Fibroblast of lung (primary cell): ENCODE data around the gene SOX3. TPM values are rescaled to one million over a fixed set of nuclear protein-coding genes. Genes with fewer than 3 reads are reported as not detected.

Source experiments
- DNase-seq, 2 donors: peaks; one replicate each; pipeline versions ENCODE4 v3.0.0 to v3.0.0-alpha.2; 2010; ENCODE audit warnings: low read depth in 2 of 2
- H2AFZ ChIP-seq: 2 replicates; pipeline ENCODE4 v1.5.1; 2012; ENCODE audit warnings: low read length, control low read depth, inconsistent platforms
- H3K27ac ChIP-seq: 2 replicates; pipeline ENCODE4 v1.5.1; 2011; ENCODE audit warnings: low read length, control low read depth; ENCODE audit not compliant: insufficient read depth
- H3K27me3 ChIP-seq: 2 replicates; pipeline ENCODE4 v1.5.1; 2011; ENCODE audit warnings: mild to moderate bottlenecking, low read length; ENCODE audit not compliant: control insufficient read depth, insufficient read depth
- H3K36me3 ChIP-seq: 2 replicates; pipeline ENCODE4 v1.5.1; 2011; ENCODE audit warnings: low read length; ENCODE audit not compliant: control insufficient read depth, insufficient read depth
- H3K4me1 ChIP-seq: 2 replicates; pipeline ENCODE4 v1.5.1; 2011; ENCODE audit warnings: low read length; ENCODE audit not compliant: control insufficient read depth, insufficient read depth; ENCODE audit errors: extremely low read depth
- H3K4me2 ChIP-seq: 2 replicates; pipeline ENCODE4 v1.5.1; 2011; ENCODE audit warnings: low read length, control low read depth; ENCODE audit not compliant: insufficient read depth; ENCODE audit errors: extremely low read depth
- H3K4me3 ChIP-seq, 4 experiments: fragments of 200-600 bp in 1 of 4; sonication (generic) in 1 of 4; replicated peaks in 1 of 4; 2 replicates each; pipeline ENCODE4 v1.5.1; 2011 to 2016; ENCODE audit warnings: low read length in 4 of 4, low read depth in 3 of 4, mild to moderate bottlenecking in 3 of 4, control low read depth in 2 of 4, inconsistent platforms in 1 of 4, mixed read lengths in 1 of 4; ENCODE audit not compliant: insufficient read depth in 1 of 4; ENCODE audit errors: control extremely low read depth in 1 of 4
- H3K79me2 ChIP-seq: 2 replicates; pipeline ENCODE4 v1.5.1; 2012; ENCODE audit warnings: mild to moderate bottlenecking, low read length, inconsistent platforms; ENCODE audit not compliant: control insufficient read depth, insufficient read depth
- H3K9ac ChIP-seq: 2 replicates; pipeline ENCODE4 v1.5.1; 2011; ENCODE audit warnings: mild to moderate bottlenecking, low read length, control low read depth; ENCODE audit not compliant: insufficient read depth
- H3K9me3 ChIP-seq: 2 replicates; pipeline ENCODE4 v1.5.1; 2012; ENCODE audit warnings: low read depth, low read length; ENCODE audit not compliant: control insufficient read depth, insufficient read depth
- H4K20me1 ChIP-seq: 2 replicates; pipeline ENCODE4 v1.5.1; 2011; ENCODE audit warnings: low read length; ENCODE audit not compliant: control insufficient read depth, insufficient read depth; ENCODE audit errors: extremely low read depth
- EZH2 ChIP-seq: IDR thresholded peaks from 2 replicates; pipeline ENCODE4 v1.5.1; 2012; ENCODE audit warnings: low read length, control low read depth, mild to moderate bottlenecking; ENCODE audit errors: missing control alignments
- polyA plus RNA-seq, 2 donors: library from polyadenylated mRNA; depleted of rRNA in 1 of 2; stranded (reverse) in 1 of 2; unstranded in 1 of 2; fragments of >200 nt; gene quantifications; 2 replicates each; pipeline ENCODE4 v1.2.1, GENCODE V29; 2011 to 2012; ENCODE audit warnings: missing spikeins in 1 of 2
- total RNA-seq: library from RNA; depleted of rRNA; stranded (reverse); fragments of >200 nt; gene quantifications from 2 replicates; pipeline ENCODE4 v1.2.1, GENCODE V29; 2014
- TF ChIP-seq, protein P1 (sequence below), 2 donors: IDR thresholded peaks in 1 of 2; conservative IDR thresholded peaks in 1 of 2; 1 replicate in 1 of 2; 2 replicates in 1 of 2; pipeline ENCODE4 v1.5.1; 2011 to 2012; ENCODE audit warnings: low read length in 2 of 2, control low read depth in 1 of 2, inconsistent platforms in 1 of 2, low read depth in 1 of 2, mild to moderate bottlenecking in 1 of 2

SOX3 gene
- total and polyA plus RNA-seq, 2 donors (not counting 1 experiment from before 2014, with no cell fraction given), result 0.02 TPM; not detected in 1

DNA sequence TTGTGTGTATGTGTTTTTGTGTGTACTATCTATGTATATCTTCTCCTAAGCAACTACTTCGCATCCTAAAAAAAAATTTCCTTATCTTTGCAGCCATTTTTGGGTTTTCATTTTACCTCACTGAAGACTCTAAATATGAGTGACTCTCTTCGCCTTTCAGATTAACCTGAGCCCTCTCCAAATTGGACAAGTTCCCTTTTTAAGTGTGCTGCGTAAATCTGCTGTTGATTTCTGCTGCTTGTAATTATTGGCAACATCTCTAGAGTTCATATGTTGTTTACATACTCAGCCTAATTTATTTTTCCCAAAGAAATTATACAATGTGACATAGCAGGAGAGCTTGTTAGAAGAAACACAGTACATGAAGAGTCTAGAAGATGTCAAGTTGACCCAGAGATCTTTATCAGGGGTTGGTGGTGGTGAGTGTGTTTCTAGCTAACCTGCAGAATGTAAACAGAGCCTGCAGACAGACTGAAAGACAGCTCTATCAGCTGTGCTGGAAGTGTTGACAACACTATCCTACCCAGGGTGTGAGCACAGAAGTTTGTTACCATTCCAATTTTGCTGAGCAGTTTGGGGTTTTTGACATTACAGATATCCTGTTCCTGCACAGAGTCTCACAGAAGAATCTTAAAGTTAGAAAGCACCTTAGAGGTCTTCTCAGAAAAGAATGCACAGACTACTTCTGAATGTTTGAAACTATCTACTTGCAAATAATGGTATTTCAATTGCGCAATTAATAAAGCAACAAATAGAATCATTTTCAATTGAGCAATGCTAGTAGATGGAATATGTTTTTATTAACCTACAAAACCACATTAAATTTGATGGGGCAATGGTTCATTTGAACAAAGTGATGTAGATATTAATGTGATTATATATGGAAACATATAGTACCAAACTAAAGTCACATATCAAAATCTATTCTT is 12.5 kb downstream of the SOX3 start:
- H3K9me3 ChIP-seq, result no peaks in the 10 kb centered on the region
- no peaks in the 10 kb centered on the region for H3K36me3 ChIP-seq
- no peaks in the 10 kb centered on the region for H3K27me3 ChIP-seq
- H3K4me1 ChIP-seq, result no peaks in the 10 kb centered on the region
- TF ChIP-seq EZH2, result no peak
- TF ChIP-seq, protein P1, sequence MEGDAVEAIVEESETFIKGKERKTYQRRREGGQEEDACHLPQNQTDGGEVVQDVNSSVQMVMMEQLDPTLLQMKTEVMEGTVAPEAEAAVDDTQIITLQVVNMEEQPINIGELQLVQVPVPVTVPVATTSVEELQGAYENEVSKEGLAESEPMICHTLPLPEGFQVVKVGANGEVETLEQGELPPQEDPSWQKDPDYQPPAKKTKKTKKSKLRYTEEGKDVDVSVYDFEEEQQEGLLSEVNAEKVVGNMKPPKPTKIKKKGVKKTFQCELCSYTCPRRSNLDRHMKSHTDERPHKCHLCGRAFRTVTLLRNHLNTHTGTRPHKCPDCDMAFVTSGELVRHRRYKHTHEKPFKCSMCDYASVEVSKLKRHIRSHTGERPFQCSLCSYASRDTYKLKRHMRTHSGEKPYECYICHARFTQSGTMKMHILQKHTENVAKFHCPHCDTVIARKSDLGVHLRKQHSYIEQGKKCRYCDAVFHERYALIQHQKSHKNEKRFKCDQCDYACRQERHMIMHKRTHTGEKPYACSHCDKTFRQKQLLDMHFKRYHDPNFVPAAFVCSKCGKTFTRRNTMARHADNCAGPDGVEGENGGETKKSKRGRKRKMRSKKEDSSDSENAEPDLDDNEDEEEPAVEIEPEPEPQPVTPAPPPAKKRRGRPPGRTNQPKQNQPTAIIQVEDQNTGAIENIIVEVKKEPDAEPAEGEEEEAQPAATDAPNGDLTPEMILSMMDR (conservative IDR thresholded peaks at IDR 0.05 in 1 of 2, IDR thresholded peaks at IDR 0.05 in 1 of 2; ENCODE audit: low read depth in 1 of 2, low read length in 2 of 2), result no peak
- no peak overlapping the region for H2AFZ ChIP-seq
- DNase-seq, result no peak
- no peaks in the 10 kb centered on the region for H4K20me1 ChIP-seq
- no peak overlapping the region for H3K4me2 ChIP-seq
- no peak overlapping the region for H3K4me3 ChIP-seq
- no peak overlapping the region for H3K27ac ChIP-seq
- H3K79me2 ChIP-seq, result no peaks in the 10 kb centered on the region
- H3K9ac ChIP-seq, result no peak overlapping the region

DNA sequence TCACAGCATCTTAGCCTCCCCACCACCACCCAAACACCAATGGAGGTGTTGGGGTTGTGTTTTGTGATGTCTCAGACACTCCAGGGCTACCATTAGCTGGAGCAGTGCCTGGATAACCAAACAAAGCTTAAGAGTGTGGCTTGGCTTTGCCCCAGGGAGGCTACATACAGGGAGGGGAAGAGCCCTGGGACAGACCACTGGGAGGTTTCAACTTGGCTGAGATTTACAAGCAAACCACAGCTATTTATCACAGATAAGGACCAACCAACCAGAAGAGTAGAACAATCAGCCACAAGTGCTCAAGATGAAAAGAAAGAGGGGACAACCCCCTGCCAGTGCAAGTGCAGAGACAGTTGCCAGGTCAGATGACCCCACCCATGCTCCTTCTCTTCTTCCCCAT is 24.1 kb downstream of the SOX3 start:
- DNase-seq, result peak in 1 of 2 donors; percentile 93
- no peaks in the 10 kb centered on the region for H4K20me1 ChIP-seq
- H3K4me3 ChIP-seq, result no peak overlapping the region
- H3K4me2 ChIP-seq, result no peak overlapping the region
- no peaks in the 10 kb centered on the region for H3K4me1 ChIP-seq
- no peaks in the 10 kb centered on the region for H3K79me2 ChIP-seq
- H3K9me3 ChIP-seq, result no peaks in the 10 kb centered on the region
- H3K27me3 ChIP-seq, result no peaks in the 10 kb centered on the region
- no peak overlapping the region for H2AFZ ChIP-seq
- H3K9ac ChIP-seq, result no peak overlapping the region
- no peak overlapping the region for H3K27ac ChIP-seq
- TF ChIP-seq, protein P1 (conservative IDR thresholded peaks at IDR 0.05 in 1 of 2, IDR thresholded peaks at IDR 0.05 in 1 of 2; ENCODE audit: low read depth in 1 of 2, low read length in 2 of 2), result no peak
- no peak for TF ChIP-seq EZH2
- H3K36me3 ChIP-seq, result no peaks in the 10 kb centered on the region

DNA sequence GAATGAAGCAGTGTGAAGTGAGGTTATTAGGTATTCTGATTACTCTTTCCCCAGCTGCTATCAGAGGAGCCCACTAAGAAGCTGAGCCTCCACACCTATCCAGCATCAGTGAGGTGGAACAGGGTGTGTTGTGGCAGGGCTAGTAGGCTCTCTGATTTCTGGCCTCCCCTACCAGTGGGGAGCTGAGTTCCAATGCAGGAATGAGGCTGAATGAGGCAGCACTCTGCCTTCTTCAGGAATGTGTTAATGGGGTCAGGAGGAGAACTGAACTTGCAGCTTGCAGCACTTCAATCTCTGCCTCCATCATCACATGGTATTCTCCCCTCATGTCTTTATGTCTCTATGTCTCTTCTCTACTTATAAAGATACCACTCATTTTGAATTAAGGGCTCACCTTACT is 26.9 kb downstream of the SOX3 start:
- H3K9ac ChIP-seq, result no peak overlapping the region
- no peaks in the 10 kb centered on the region for H3K4me1 ChIP-seq
- H4K20me1 ChIP-seq, result no peaks in the 10 kb centered on the region
- no peak overlapping the region for H3K4me2 ChIP-seq
- no peak overlapping the region for H3K27ac ChIP-seq
- H3K9me3 ChIP-seq, result no peaks in the 10 kb centered on the region
- no peak overlapping the region for H2AFZ ChIP-seq
- no peak for DNase-seq
- no peaks in the 10 kb centered on the region for H3K79me2 ChIP-seq
- TF ChIP-seq, protein P1 (conservative IDR thresholded peaks at IDR 0.05 in 1 of 2, IDR thresholded peaks at IDR 0.05 in 1 of 2; ENCODE audit: low read depth in 1 of 2, low read length in 2 of 2), result no peak
- TF ChIP-seq EZH2, result no peak
- H3K4me3 ChIP-seq, result no peak overlapping the region
- H3K36me3 ChIP-seq, result no peaks in the 10 kb centered on the region
- H3K27me3 ChIP-seq, result no peaks in the 10 kb centered on the region
